Right atrium auricular region (tissue), 2 donors: ENCODE measurements around the gene CACNB4. TPM values are rescaled to one million over a fixed set of nuclear protein-coding genes. Genes with fewer than 3 reads are reported as not detected.

Experiments used
- DNase-seq: peaks from one replicate; pipeline ENCODE4 v3.0.0-alpha.2; 2019; ENCODE audit warnings: low spot score
- H3K27ac ChIP-seq, 2 donors: fragments of 200-600 bp; sonication (generic); 1 replicate in 1 of 2; 2 replicates in 1 of 2; pipeline ENCODE4 v1.5.1; 2016 to 2019
- H3K27me3 ChIP-seq, 2 donors: fragments of 200-600 bp; sonication (generic); one replicate each; pipeline versions ENCODE4 v1.5.1 to v1.6.0; 2017 to 2019
- H3K36me3 ChIP-seq: fragments of 200-600 bp; sonication (generic); one replicate; pipeline ENCODE4 v1.5.1; 2016
- H3K4me1 ChIP-seq, 2 donors: fragments of 200-600 bp; sonication (generic); one replicate each; pipeline versions ENCODE4 v1.5.1 to v1.6.0; 2017 to 2019
- H3K4me3 ChIP-seq, 2 donors: fragments of 200-600 bp; sonication (generic); 1 replicate in 1 of 2; 2 replicates in 1 of 2; pipeline ENCODE4 v1.5.1; 2017 to 2019; ENCODE audit warnings: mild to moderate bottlenecking in 1 of 2, moderate library complexity in 1 of 2
- H3K9me3 ChIP-seq, 2 donors: fragments of 200-600 bp; sonication (generic); one replicate each; pipeline ENCODE4 v1.5.1; 2019
- total RNA-seq, 2 donors: library from RNA; depleted of rRNA; stranded (reverse); fragments of >200 nt; gene quantifications; one replicate each; pipeline ENCODE4 v1.1.0, GENCODE V29; 2016
- TF ChIP-seq, protein P1 (sequence below), 2 donors: fragments of 200-600 bp; sonication (generic); IDR thresholded peaks; one replicate each; pipeline ENCODE4 v1.5.1; 2019; ENCODE audit warnings: antibody characterized with exemption in 2 of 2

CACNB4 gene
- total RNA-seq, 2 donors from 2014 or later = 0.37 to 0.90 TPM

DNA sequence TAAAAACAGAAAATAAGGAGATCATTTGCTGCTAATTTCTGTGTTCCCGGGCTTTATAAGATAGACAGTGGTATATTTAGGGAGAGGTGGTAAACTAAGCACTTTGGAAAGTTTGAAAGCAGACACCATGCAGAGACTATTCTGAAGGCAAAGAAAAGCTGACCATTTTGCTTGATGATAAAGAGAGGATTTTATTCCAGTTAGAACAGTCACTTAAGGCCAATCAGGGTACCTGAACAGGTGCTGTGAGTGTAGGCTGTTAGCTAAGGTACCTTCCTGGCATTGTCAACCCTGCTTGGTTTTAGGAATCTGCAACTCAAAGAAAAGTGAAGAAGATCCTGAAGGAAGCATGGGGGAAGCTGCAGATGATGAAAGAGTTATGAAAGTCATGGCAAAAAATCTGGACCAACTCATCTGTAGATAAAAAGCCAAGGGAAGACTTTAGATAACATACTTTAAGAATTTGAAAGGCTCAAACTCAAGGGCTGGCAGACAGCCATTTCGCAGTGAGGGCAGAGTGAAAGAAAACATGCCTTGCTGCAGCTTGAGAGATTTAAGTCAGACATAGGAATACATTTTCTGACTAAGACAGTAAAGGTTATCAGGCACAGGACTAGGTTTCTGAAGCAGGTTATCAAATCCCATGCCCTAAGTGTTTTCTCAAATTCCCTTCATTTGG, 190.5 kb downstream of the CACNB4 start:
- Histone ChIP-seq H3K4me1 (peaks cover 0 to 31% of the 10 kb centered on the region in 2 donors), H3K4me3 (no peak overlapping the region), H3K36me3 (no peaks in the 10 kb centered on the region), H3K27me3 (no peaks in the 10 kb centered on the region), H3K9me3 (no peaks in the 10 kb centered on the region), H3K27ac (peak overlapping the region in 1 of 2 donors; percentile 2)
- TF ChIP-seq, protein P1, sequence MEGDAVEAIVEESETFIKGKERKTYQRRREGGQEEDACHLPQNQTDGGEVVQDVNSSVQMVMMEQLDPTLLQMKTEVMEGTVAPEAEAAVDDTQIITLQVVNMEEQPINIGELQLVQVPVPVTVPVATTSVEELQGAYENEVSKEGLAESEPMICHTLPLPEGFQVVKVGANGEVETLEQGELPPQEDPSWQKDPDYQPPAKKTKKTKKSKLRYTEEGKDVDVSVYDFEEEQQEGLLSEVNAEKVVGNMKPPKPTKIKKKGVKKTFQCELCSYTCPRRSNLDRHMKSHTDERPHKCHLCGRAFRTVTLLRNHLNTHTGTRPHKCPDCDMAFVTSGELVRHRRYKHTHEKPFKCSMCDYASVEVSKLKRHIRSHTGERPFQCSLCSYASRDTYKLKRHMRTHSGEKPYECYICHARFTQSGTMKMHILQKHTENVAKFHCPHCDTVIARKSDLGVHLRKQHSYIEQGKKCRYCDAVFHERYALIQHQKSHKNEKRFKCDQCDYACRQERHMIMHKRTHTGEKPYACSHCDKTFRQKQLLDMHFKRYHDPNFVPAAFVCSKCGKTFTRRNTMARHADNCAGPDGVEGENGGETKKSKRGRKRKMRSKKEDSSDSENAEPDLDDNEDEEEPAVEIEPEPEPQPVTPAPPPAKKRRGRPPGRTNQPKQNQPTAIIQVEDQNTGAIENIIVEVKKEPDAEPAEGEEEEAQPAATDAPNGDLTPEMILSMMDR (IDR thresholded peaks at IDR 0.05) = no peak
- no peak for DNase-seq

- Histone ChIP-seq H3K4me3 (no peak overlapping the region), H3K9me3 (no peaks in the 10 kb centered on the region), H3K4me1 (peaks cover 0 to 31% of the 10 kb centered on the region in 2 donors), H3K27ac (peak overlapping the region in 1 of 2 donors; percentile 2), H3K36me3 (no peaks in the 10 kb centered on the region), H3K27me3 (no peaks in the 10 kb centered on the region)
- TF ChIP-seq, protein P1 (IDR thresholded peaks at IDR 0.05) = no peak
- DNase-seq = no peak
Observed at GRCh38 chr2:151907286-151908203, 191.3 kb downstream of the CACNB4 start.

- Histone ChIP-seq H3K27ac (peak overlapping the region; percentile 37 to 68), H3K9me3 (no peaks in the 10 kb centered on the region)
Observed at GRCh38 chr2:151906633-151906998, 192.2 kb downstream of the CACNB4 start.

DNA sequence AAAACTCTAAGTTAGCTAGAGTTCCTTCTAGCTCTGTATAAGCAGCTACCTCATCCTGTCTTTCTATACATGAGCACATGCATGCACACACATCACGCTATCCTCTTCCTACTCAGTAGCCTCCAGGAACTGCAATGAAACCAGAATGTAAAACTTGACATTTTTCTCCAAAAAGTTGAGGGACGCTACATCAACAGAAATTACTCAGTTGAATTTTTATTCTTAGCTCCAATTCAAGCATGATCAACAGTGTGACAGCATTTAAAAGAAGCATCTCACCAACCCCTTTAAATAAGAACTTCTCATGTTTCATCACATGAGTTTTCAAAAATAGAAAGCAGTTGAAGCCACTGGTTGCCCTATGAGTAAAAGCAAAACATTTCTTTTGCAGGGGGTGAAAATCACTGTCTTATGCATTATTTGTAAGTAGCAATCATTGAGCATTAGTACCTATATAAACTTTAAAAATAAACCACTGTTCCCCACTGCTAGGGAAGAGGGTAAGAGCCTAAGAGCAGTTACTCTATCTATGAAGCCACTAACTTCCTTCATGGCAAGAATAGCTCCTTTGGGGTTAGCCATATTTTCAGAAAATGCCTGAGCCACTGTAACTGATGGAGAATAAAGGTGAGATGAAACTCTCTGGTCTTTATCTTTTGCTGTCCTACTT, 192.7 kb downstream of the CACNB4 start:
- Histone ChIP-seq H3K27ac (peak overlapping the region; percentile 37 to 68), H3K27me3 (no peaks in the 10 kb centered on the region), H3K4me3 (no peak overlapping the region), H3K9me3 (no peaks in the 10 kb centered on the region), H3K36me3 (no peaks in the 10 kb centered on the region), H3K4me1 (peaks cover 0 to 31% of the 10 kb centered on the region in 2 donors)
- TF ChIP-seq, protein P1 (IDR thresholded peaks at IDR 0.05) = no peak
- DNase-seq = no peak

More at GRCh38 chr2:151906633-151906998, 192.2 kb downstream of the CACNB4 start:
- no peaks in the 10 kb centered on the region for H3K27me3 ChIP-seq
- H3K4me3 ChIP-seq = no peak overlapping the region
- H3K4me1 ChIP-seq = peaks cover 0 to 31% of the 10 kb centered on the region in 2 donors
- TF ChIP-seq, protein P1 (IDR thresholded peaks at IDR 0.05) = no peak
- no peaks in the 10 kb centered on the region for H3K36me3 ChIP-seq
- no peak for DNase-seq

GRCh38 chr2:151904807-151905206, 194.0 kb downstream of the CACNB4 start:
- H3K4me1 ChIP-seq = peaks cover 0 to 31% of the 10 kb centered on the region in 2 donors
- no peaks in the 10 kb centered on the region for H3K36me3 ChIP-seq
- H3K27ac ChIP-seq = peak overlapping the region in 1 of 2 donors; percentile 36
- DNase-seq = no peak
- H3K4me3 ChIP-seq = no peak overlapping the region
- no peaks in the 10 kb centered on the region for H3K9me3 ChIP-seq
- no peaks in the 10 kb centered on the region for H3K27me3 ChIP-seq
- TF ChIP-seq, protein P1 (IDR thresholded peaks at IDR 0.05) = no peak
